ENCODE data around the gene GNA14. TPM values are rescaled to one million over a fixed set of nuclear protein-coding genes. Genes with fewer than 3 reads are reported as not detected.

GNA14 gene
- total RNA-seq, 2 experiments from 2014 or later, result not detected

- Mint-ChIP-seq H3K4me3 (no peak overlapping the region), H3K4me1 (ENCODE audit: low read depth) (no peaks in the 10 kb centered on the region), H3K27ac (no peak overlapping the region), H3K9me3 (peaks cover 5% of the 10 kb centered on the region), H3K27me3 (no peaks in the 10 kb centered on the region), H3K36me3 (ENCODE audit: low read depth) (peaks cover 28% of the 10 kb centered on the region)
- Histone ChIP-seq H3K4me3 (ENCODE audit: low read length) (no peak overlapping the region), H3K36me3 (ENCODE audit: insufficient read depth, low read length) (peaks cover 9% of the 10 kb centered on the region), H3K27ac (ENCODE audit: low read depth in 1 of 2, low read length in 2 of 2) (no peak overlapping the region), H3K4me1 (ENCODE audit: insufficient read depth, low read length) (no peaks in the 10 kb centered on the region), H3K9me3 (ENCODE audit: control insufficient read depth in 1 of 2, insufficient read depth in 1 of 2, low read length in 2 of 2) (no peaks in the 10 kb centered on the region), H3K27me3 (ENCODE audit: control insufficient read depth in 1 of 2, insufficient read depth in 2 of 2, low read length in 2 of 2) (no peaks in the 10 kb centered on the region)
- POLR2A ChIA-PET, result no interaction called here
- intact Hi-C loops (cut with DNase I, micrococcal nuclease), result no loop called here
- CTCF ChIA-PET, result no interaction called here
- no peak for TF ChIP-seq CTCF (IDR thresholded peaks at IDR 0.05)
- no peak for ATAC-seq (ENCODE audit: poor library complexity)
- DNase-seq, result no peak
These were observed 272.1 kb downstream of the GNA14 start for GRCh38 chr9:77375956-77376532.

GRCh38 chr9:77374266-77374665, 273.9 kb downstream of the GNA14 start:
- Mint-ChIP-seq H3K4me1 (ENCODE audit: low read depth) (no peaks in the 10 kb centered on the region), H3K9me3 (peaks cover 9% of the 10 kb centered on the region), H3K4me3 (no peak overlapping the region), H3K27me3 (no peaks in the 10 kb centered on the region), H3K36me3 (ENCODE audit: low read depth) (peaks cover 39% of the 10 kb centered on the region), H3K27ac (no peak overlapping the region)
- Histone ChIP-seq H3K27me3 (ENCODE audit: control insufficient read depth in 1 of 2, insufficient read depth in 2 of 2, low read length in 2 of 2) (no peaks in the 10 kb centered on the region), H3K27ac (ENCODE audit: low read depth in 1 of 2, low read length in 2 of 2) (no peak overlapping the region), H3K36me3 (ENCODE audit: insufficient read depth, low read length) (peaks cover 21% of the 10 kb centered on the region), H3K9me3 (ENCODE audit: control insufficient read depth in 1 of 2, insufficient read depth in 1 of 2, low read length in 2 of 2) (no peaks in the 10 kb centered on the region), H3K4me3 (ENCODE audit: low read length) (no peak overlapping the region), H3K4me1 (ENCODE audit: insufficient read depth, low read length) (no peaks in the 10 kb centered on the region)
- ChIA-PET POLR2A (no interaction called here), CTCF (no interaction called here)
- intact Hi-C loops (cut with DNase I, micrococcal nuclease), result no loop called here
- ATAC-seq (ENCODE audit: poor library complexity) (no peak), DNase-seq (no peak)
- no peak for TF ChIP-seq CTCF (IDR thresholded peaks at IDR 0.05)

All from CD4-positive, alpha-beta T cell (primary cell).